Testis (tissue), 3 donors: ENCODE results near the gene CPNE6. TPM values are rescaled to one million over a fixed set of nuclear protein-coding genes. Genes with fewer than 3 reads are reported as not detected.

Experiments
- DNase-seq: peaks from one replicate; pipeline ENCODE4 v3.0.0-alpha.2; 2019
- H3K27ac ChIP-seq, 2 donors: fragments of 200-600 bp; sonication (generic); one replicate each; pipeline ENCODE4 v1.5.1; 2019
- H3K27me3 ChIP-seq: fragments of 200-600 bp; sonication (generic); one replicate; pipeline ENCODE4 v1.5.1; 2019
- H3K36me3 ChIP-seq: fragments of 200-600 bp; sonication (generic); one replicate; pipeline ENCODE4 v1.5.1; 2017; ENCODE audit warnings: low read depth; ENCODE audit errors: missing control alignments
- H3K4me1 ChIP-seq: fragments of 200-600 bp; sonication (generic); one replicate; pipeline ENCODE4 v1.5.1; 2019
- H3K4me3 ChIP-seq, 2 donors: fragments of 200-600 bp; sonication (generic); one replicate each; pipeline ENCODE4 v1.5.1; 2017 to 2019
- H3K9me3 ChIP-seq: fragments of 200-600 bp; sonication (generic); one replicate; pipeline ENCODE4 v1.5.1; 2017
- POLR2A ChIP-seq: fragments of 450-650 bp; IDR thresholded peaks from one replicate; pipeline ENCODE4 v1.6.1; 2017; ENCODE audit warnings: antibody characterized with exemption, mild to moderate bottlenecking, moderate library complexity
- WGBS, 2 donors: methylation state at CpG; one replicate each; pipeline ENCODE4 v1.1.5; 2018; 5-methylcytosine and 5-hydroxymethylcytosine counted together
- intact Hi-C: fragments of 100-400 bp; cut with DNase I; formaldehyde crosslinking; loops from one replicate; pipeline ENCODE4 v1.15.1; 2023; ENCODE audit warnings: low total_unique reads
- polyA plus RNA-seq: library from polyadenylated mRNA; stranded (reverse); fragments of 350-450 nt; fragmentation: Illumina TruSeq; extraction: RNeasy Lipid Tissue Mini Kit (QIAGEN cat#74804); gene quantifications from one replicate; pipeline ENCODE4 v1.2.3, GENCODE V29; 2014; ENCODE audit warnings: low read depth, low replicate concordance; ENCODE audit not compliant: insufficient read depth
- total RNA-seq, 2 donors: library from RNA; depleted of rRNA; stranded (reverse); fragments of >200 nt; gene quantifications; one replicate each; pipeline ENCODE4 v1.2.3, GENCODE V29; 2016
- TF ChIP-seq, protein P1 (sequence below), 3 experiments: fragments of 450-650 bp in 2 of 3; fragments of 200-600 bp in 1 of 3; sonication (generic) in 1 of 3; IDR thresholded peaks; one replicate each; pipeline ENCODE4 v1.5.1; 2016 to 2019; ENCODE audit warnings: antibody characterized with exemption in 3 of 3, mild to moderate bottlenecking in 2 of 3, moderate library complexity in 1 of 3

CPNE6 gene
- total and polyA plus RNA-seq, 3 donors from 2014 or later = 0.12 to 5.7 (median 0.71) TPM

GRCh38 chr14:24119691-24120090 is 48.3 kb downstream of the CPNE6 start:
- Histone ChIP-seq H3K4me1 (peaks cover 9% of the 10 kb centered on the region), H3K36me3 (no peaks in the 10 kb centered on the region)

DNA sequence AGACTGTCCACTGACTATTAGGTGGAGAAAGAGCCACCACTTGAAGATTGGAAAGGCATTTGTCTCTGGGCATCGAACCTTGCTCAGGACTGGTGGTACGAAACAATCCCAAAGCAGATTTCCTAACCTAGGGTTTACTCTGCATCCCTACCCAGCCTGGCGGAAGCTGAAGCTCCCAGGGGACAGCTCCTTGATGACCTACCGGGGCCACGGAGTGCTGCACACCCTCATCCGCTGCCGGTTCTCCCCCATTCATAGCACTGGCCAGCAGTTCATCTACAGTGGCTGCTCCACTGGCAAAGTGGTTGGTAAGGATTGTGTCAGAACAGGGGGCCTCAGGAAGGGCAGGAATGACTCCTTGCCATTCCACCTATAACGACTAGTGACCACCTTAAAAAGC is 49.8 kb downstream of the CPNE6 start:
- no peaks in the 10 kb centered on the region for H3K36me3 ChIP-seq
- no peak for TF ChIP-seq POLR2A
- TF ChIP-seq, protein P1, sequence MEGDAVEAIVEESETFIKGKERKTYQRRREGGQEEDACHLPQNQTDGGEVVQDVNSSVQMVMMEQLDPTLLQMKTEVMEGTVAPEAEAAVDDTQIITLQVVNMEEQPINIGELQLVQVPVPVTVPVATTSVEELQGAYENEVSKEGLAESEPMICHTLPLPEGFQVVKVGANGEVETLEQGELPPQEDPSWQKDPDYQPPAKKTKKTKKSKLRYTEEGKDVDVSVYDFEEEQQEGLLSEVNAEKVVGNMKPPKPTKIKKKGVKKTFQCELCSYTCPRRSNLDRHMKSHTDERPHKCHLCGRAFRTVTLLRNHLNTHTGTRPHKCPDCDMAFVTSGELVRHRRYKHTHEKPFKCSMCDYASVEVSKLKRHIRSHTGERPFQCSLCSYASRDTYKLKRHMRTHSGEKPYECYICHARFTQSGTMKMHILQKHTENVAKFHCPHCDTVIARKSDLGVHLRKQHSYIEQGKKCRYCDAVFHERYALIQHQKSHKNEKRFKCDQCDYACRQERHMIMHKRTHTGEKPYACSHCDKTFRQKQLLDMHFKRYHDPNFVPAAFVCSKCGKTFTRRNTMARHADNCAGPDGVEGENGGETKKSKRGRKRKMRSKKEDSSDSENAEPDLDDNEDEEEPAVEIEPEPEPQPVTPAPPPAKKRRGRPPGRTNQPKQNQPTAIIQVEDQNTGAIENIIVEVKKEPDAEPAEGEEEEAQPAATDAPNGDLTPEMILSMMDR (IDR thresholded peaks at IDR 0.05) = no peak
- no peaks in the 10 kb centered on the region for H3K9me3 ChIP-seq
- no peak overlapping the region for H3K4me3 ChIP-seq
- intact Hi-C loops = no loop called here
- DNase-seq = no peak
- H3K27ac ChIP-seq = no peak overlapping the region
- WGBS, 2 donors = 93 to 97% methylated on average over 8 of the region's 8 CpGs
- no peaks in the 10 kb centered on the region for H3K4me1 ChIP-seq
- no peaks in the 10 kb centered on the region for H3K27me3 ChIP-seq

More at GRCh38 chr14:24119691-24120090, 48.3 kb downstream of the CPNE6 start:
- Histone ChIP-seq H3K27ac (no peak overlapping the region), H3K9me3 (no peaks in the 10 kb centered on the region), H3K4me3 (no peak overlapping the region), H3K27me3 (no peaks in the 10 kb centered on the region)
- no peak for DNase-seq
- WGBS, 2 donors = 99 to 100% methylated on average over 6 of the region's 6 CpGs
- TF ChIP-seq POLR2A = no peak
- TF ChIP-seq, protein P1 (IDR thresholded peaks at IDR 0.05) = no peak
- intact Hi-C loops = no loop called here

DNA sequence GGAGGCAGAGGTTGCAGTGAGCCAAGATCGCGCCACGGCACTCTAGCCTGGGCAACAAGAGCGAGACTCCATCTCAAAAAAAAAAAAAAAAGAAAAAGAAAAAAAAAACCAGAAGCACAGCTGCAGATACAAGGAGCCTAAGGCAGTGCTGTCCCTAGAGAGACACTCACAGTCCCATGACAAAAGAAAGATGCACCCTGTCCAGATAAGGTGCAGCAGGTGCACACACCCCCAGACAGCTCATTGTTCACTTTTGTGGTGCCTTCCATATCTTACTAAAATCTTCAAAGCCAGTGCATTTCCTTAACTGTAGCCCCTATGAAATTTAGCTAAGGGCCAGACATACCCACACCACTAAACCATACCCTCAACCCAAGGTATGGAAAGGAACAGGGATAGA is 51.1 kb downstream of the CPNE6 start:
- no peaks in the 10 kb centered on the region for H3K4me1 ChIP-seq
- no peak overlapping the region for H3K27ac ChIP-seq
- no peak for TF ChIP-seq POLR2A
- TF ChIP-seq, protein P1 (IDR thresholded peaks at IDR 0.05) = no peak
- H3K27me3 ChIP-seq = no peaks in the 10 kb centered on the region
- intact Hi-C loops = no loop called here
- no peaks in the 10 kb centered on the region for H3K9me3 ChIP-seq
- no peak overlapping the region for H3K4me3 ChIP-seq
- H3K36me3 ChIP-seq = no peaks in the 10 kb centered on the region
- DNase-seq = no peak
- 97 to 100% methylated on average over 4 of the region's 4 CpGs for WGBS, 2 donors

DNA sequence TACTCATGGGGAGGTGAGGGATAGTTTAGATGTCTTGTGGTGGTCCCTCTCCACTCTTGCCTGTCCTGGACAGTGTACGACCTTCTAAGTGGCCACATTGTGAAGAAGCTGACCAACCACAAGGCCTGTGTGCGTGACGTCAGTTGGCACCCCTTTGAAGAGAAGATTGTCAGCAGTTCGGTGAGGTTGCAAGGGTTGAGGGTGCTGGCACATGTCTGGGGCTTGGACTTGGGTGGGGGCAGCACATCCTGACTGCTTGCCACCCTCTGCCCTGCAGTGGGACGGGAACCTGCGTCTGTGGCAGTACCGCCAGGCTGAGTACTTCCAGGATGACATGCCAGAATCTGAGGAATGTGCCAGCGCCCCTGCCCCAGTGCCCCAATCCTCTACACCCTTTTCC is 51.5 kb downstream of the CPNE6 start:
- Histone ChIP-seq H3K27ac (no peak overlapping the region), H3K4me3 (no peak overlapping the region), H3K27me3 (no peaks in the 10 kb centered on the region), H3K4me1 (no peaks in the 10 kb centered on the region), H3K9me3 (no peaks in the 10 kb centered on the region), H3K36me3 (no peaks in the 10 kb centered on the region)
- TF ChIP-seq, protein P1 (IDR thresholded peaks at IDR 0.05) = no peak
- no peak for TF ChIP-seq POLR2A
- intact Hi-C loops = no loop called here
- whole genome bisulfite sequencing, 2 donors = 93 to 99% methylated on average over 5 to 8 of the region's 8 CpGs
- DNase-seq = no peak
